T-helper 2 cell treated with Interferon-gamma antibody and Interleukin-4, amounts not matched to agents 5 μg/mL and 100 μg/mL, for 36 hours (primary cell): ENCODE data around the gene KCNJ6.
A peak's percentile ranks its signal among the peaks of the same experiment; 100 is the strongest.
"Not testable (repeated sequence)": the region's sequence is repeated elsewhere in the genome, so short reads cannot be mapped to it uniquely, and the experiment has no call there.

Source experiments
- DNase-seq: peaks from one replicate; pipeline ENCODE4 v3.0.0; 2021; ENCODE audit warnings: low spot score
- H3K27ac Mint-ChIP-seq: one replicate; pipeline ENCODE4 v1.8.0; 2021; ENCODE audit warnings: mild to moderate bottlenecking, mixed read lengths
- H3K27me3 Mint-ChIP-seq: one replicate; pipeline ENCODE4 v1.8.0; 2021; ENCODE audit warnings: low read depth, mixed read lengths
- H3K36me3 Mint-ChIP-seq: one replicate; pipeline ENCODE4 v1.8.0; 2021; ENCODE audit warnings: low read depth, mixed read lengths
- H3K4me1 Mint-ChIP-seq: one replicate; pipeline ENCODE4 v1.8.0; 2021; ENCODE audit warnings: low read depth, mixed read lengths
- H3K4me3 Mint-ChIP-seq: one replicate; pipeline ENCODE4 v1.8.0; 2022; ENCODE audit warnings: mild to moderate bottlenecking, moderate library complexity, mixed read lengths
- H3K9me3 Mint-ChIP-seq: one replicate; pipeline ENCODE4 v1.8.0; 2021; ENCODE audit warnings: mixed read lengths

KCNJ6 gene

DNA sequence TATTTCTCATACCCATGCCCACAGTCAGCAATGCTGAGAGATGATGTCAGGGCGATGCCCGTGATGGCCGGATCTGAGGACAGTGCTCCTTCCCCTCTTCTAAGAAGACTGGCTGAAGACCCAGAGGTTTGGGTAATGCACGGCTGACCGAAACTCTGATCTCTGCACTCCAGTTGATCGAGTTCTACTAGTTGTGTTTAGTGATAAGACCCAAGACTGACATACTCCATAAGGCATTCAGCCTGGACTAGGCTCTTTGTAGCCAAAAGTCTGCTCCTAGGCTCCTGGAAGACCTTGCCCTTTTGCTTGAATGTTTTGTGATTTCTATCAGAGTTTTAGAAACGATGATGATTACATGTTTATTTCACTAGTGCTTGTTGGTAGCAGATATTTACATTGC is 298.2 kb downstream of the KCNJ6 start:
- Mint-ChIP-seq H3K27ac (no peak overlapping the region), H3K4me3 (no peak overlapping the region), H3K4me1 (no peaks in the 10 kb centered on the region), H3K9me3 (no peaks in the 10 kb centered on the region), H3K36me3 (no peaks in the 10 kb centered on the region), H3K27me3 (peaks cover 6% of the 10 kb centered on the region)
- no peak for DNase-seq

GRCh38 chr21:37615962-37616361 is 300.3 kb downstream of the KCNJ6 start:
- no peaks in the 10 kb centered on the region for H3K4me1 Mint-ChIP-seq
- DNase-seq = no peak
- H3K4me3 Mint-ChIP-seq = no peak overlapping the region
- no peak overlapping the region for H3K27ac Mint-ChIP-seq
- H3K27me3 Mint-ChIP-seq = peaks cover 6% of the 10 kb centered on the region
- H3K9me3 Mint-ChIP-seq = no peaks in the 10 kb centered on the region
- no peaks in the 10 kb centered on the region for H3K36me3 Mint-ChIP-seq

DNA sequence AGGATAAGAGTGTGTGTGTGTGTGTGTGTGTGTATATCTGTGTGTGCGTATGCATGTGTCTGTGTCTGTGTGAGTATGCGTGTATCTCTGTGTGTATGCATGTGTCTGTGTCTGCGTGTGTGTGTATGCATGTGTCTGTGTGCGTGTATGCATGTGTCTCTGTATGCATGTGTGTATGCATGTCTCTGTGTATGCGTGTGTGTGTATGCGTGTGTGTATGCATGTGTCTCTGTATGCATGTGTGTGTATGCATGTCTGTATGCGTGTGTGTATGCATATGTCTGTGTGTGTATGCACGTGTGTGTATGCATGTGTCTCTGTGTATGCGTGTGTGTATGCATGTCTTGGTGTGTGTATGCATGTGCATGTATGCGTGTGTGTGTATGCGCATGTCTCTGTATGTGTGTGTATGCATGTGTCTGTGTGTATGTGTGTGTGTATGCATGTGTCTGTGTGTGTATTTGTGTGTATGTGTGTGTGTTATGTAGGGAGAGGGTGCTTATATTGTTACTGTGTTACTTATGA is 301.8 kb downstream of the KCNJ6 start:
- no peak overlapping the region for H3K27ac Mint-ChIP-seq
- no peaks in the 10 kb centered on the region for H3K9me3 Mint-ChIP-seq
- no peak overlapping the region for H3K4me3 Mint-ChIP-seq
- no peaks in the 10 kb centered on the region for H3K4me1 Mint-ChIP-seq
- no peak for DNase-seq
- no peaks in the 10 kb centered on the region for H3K36me3 Mint-ChIP-seq
- peaks cover 9% of the 10 kb centered on the region for H3K27me3 Mint-ChIP-seq

DNA sequence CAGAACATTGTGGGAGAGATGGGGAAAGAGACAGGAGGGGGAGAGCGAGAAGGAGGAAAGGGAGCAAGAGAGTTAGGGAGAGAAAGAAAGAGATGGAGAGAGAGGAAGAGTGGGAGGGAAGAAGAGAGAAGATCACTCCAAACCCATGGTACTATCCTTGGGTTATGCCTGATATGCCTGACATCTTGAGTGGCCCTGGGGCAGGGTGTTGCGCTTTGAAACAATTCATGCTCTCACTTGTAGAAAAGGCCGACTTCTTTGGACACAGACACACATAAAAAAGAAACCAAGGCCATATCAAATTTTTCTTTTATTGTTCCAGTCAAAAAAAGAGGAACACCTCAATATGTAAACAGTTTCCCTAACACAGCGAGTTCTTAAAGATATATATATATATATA is 309.2 kb downstream of the KCNJ6 start:
- no peak for DNase-seq
- Mint-ChIP-seq H3K27ac (no peak overlapping the region), H3K9me3 (no peaks in the 10 kb centered on the region), H3K4me3 (no peak overlapping the region), H3K4me1 (no peaks in the 10 kb centered on the region), H3K36me3 (no peaks in the 10 kb centered on the region), H3K27me3 (peaks cover 13% of the 10 kb centered on the region)

DNA sequence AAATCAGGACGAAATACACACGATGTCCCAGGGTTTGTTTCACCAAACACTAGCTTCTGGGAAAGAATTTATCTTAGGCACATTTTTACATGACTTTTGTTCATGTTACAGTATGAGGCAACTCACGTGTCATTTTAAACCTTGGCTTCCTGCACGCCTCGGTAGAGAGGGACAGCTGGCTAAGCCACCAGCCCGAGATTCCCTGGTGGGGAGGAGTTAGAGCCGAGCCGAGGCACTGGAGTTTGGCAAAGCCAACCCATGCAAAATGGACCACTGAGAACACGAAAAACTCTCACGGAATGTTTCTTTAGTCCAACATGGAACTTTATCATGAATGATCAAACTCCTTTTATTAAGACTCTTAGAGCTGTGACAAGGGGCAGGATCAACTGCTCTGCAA is 309.7 kb downstream of the KCNJ6 start:
- peaks cover 10% of the 10 kb centered on the region for H3K27me3 Mint-ChIP-seq
- DNase-seq = no peak
- H3K36me3 Mint-ChIP-seq = no peaks in the 10 kb centered on the region
- no peaks in the 10 kb centered on the region for H3K4me1 Mint-ChIP-seq
- H3K27ac Mint-ChIP-seq = no peak overlapping the region
- H3K4me3 Mint-ChIP-seq = no peak overlapping the region
- H3K9me3 Mint-ChIP-seq = no peaks in the 10 kb centered on the region

DNA sequence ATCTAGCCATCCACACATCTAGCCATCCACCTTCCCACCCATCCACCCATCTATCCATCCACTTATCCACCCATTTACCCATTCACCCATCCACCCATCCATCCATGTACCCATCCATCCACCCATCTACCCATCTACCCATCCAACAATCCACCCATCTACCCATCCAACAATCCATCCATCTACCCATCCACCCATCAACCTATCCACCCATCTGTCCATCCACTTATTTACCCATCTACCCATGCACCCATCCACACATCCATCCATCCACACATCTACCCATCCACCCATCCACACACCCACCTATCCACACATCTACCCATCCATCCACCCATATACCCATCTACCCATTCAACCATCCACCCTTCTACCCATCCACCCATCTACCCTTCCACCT is 311.3 kb downstream of the KCNJ6 start:
- Mint-ChIP-seq H3K4me1 (no peaks in the 10 kb centered on the region), H3K4me3 (no peak overlapping the region), H3K27me3 (peaks cover 10% of the 10 kb centered on the region), H3K36me3 (no peaks in the 10 kb centered on the region), H3K9me3 (no peaks in the 10 kb centered on the region), H3K27ac (no peak overlapping the region)
- no peak for DNase-seq

- no peaks in the 10 kb centered on the region for H3K4me1 Mint-ChIP-seq
- H3K9me3 Mint-ChIP-seq = no peaks in the 10 kb centered on the region
- H3K36me3 Mint-ChIP-seq = no peaks in the 10 kb centered on the region
- no peak for DNase-seq
- H3K4me3 Mint-ChIP-seq = no peak overlapping the region
- H3K27ac Mint-ChIP-seq = no peak overlapping the region
- H3K27me3 Mint-ChIP-seq = peaks cover 2% of the 10 kb centered on the region
Observed at GRCh38 chr21:37603129-37603528, 313.1 kb downstream of the KCNJ6 start.

DNA sequence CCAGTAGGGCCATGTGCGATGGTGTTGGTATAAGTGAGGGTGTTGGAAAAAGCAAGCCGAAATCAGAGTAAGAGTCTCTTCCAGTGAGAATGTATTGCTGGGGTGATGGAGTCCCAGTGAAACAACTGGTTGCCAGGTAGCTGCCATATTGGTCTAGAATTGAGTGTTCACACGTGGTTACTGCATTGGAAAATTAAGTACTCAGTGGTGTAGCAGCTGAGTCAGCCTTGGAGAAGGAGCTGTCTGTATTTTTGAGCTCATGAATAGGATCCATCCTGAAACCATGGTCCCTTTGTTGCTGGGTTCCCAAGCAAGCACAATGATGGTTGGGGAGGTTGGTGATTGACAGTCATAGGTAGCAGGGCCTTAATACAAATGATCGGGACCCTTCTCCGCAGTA is 314.3 kb downstream of the KCNJ6 start:
- Mint-ChIP-seq H3K4me3 (no peak overlapping the region), H3K9me3 (no peaks in the 10 kb centered on the region), H3K36me3 (no peaks in the 10 kb centered on the region), H3K4me1 (no peaks in the 10 kb centered on the region), H3K27ac (no peak overlapping the region), H3K27me3 (no peaks in the 10 kb centered on the region)
- no peak for DNase-seq

DNA sequence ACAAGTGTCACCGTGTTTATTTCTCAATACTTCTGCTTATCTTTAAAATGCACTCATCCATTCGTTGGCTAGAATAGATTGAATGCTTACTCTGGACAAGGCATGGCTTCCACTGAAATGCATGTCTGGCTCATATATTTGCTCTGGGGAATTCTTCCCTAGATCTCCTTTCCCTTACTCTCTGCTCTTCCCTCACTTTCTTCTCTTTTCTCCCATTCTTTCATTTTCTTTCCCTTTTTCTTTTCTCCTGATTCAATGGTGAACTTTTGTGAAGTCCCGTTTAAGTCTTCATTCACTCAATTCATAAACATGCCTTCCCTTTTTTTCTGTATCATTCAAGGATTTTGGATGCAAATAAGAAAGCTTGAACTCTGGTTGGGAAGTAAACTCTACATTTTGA is 315.2 kb downstream of the KCNJ6 start:
- no peak overlapping the region for H3K4me3 Mint-ChIP-seq

DNA sequence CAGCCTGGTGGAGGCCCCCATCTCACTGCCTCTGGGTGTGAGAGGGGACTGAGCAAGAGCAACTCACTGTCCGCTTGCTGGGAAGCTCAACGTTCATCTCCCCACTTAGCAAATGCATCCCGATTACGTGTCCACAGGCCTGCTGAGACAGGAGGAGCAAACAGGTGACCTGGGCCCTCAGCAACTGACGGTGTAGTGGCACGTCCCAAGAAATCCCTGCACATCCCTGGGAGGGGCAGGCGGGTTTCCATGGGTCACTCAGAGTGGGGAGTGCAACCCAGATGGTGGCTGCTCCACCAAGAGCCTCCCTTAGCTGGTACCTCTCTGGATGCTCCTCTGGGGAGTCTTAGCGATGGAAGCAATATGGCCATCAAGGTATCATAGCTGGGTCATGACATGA is 320.3 kb downstream of the KCNJ6 start:
- Mint-ChIP-seq H3K36me3 (no peaks in the 10 kb centered on the region), H3K9me3 (no peaks in the 10 kb centered on the region), H3K27me3 (no peaks in the 10 kb centered on the region), H3K4me1 (no peaks in the 10 kb centered on the region), H3K27ac (no peak overlapping the region), H3K4me3 (no peak overlapping the region)
- DNase-seq = no peak

More for the DNA sequence above, 315.2 kb downstream of the KCNJ6 start:
- H3K36me3 Mint-ChIP-seq = no peaks in the 10 kb centered on the region
- no peaks in the 10 kb centered on the region for H3K27me3 Mint-ChIP-seq
- no peaks in the 10 kb centered on the region for H3K9me3 Mint-ChIP-seq
- DNase-seq = no peak
- H3K27ac Mint-ChIP-seq = no peak overlapping the region
- no peaks in the 10 kb centered on the region for H3K4me1 Mint-ChIP-seq

- Mint-ChIP-seq H3K27ac (peak overlapping the region; percentile 70), H3K36me3 (no peaks in the 10 kb centered on the region), H3K9me3 (no peaks in the 10 kb centered on the region), H3K4me3 (no peak overlapping the region), H3K4me1 (no peaks in the 10 kb centered on the region), H3K27me3 (no peaks in the 10 kb centered on the region)
- DNase-seq = no peak
Observed at GRCh38 chr21:37594472-37594951, 321.7 kb downstream of the KCNJ6 start.

GRCh38 chr21:37593740-37594471 is 322.4 kb downstream of the KCNJ6 start:
- Mint-ChIP-seq H3K27ac (peak overlapping the region; percentile 70), H3K4me3 (no peak overlapping the region), H3K27me3 (no peaks in the 10 kb centered on the region), H3K36me3 (no peaks in the 10 kb centered on the region), H3K9me3 (no peaks in the 10 kb centered on the region), H3K4me1 (no peaks in the 10 kb centered on the region)
- no peak for DNase-seq

- DNase-seq = no peak
- no peaks in the 10 kb centered on the region for H3K36me3 Mint-ChIP-seq
- H3K4me3 Mint-ChIP-seq = no peak overlapping the region
- no peaks in the 10 kb centered on the region for H3K27me3 Mint-ChIP-seq
- no peak overlapping the region for H3K27ac Mint-ChIP-seq
- H3K9me3 Mint-ChIP-seq = no peaks in the 10 kb centered on the region
- no peaks in the 10 kb centered on the region for H3K4me1 Mint-ChIP-seq
Observed at GRCh38 chr21:37593015-37593414, 323.2 kb downstream of the KCNJ6 start.

DNA sequence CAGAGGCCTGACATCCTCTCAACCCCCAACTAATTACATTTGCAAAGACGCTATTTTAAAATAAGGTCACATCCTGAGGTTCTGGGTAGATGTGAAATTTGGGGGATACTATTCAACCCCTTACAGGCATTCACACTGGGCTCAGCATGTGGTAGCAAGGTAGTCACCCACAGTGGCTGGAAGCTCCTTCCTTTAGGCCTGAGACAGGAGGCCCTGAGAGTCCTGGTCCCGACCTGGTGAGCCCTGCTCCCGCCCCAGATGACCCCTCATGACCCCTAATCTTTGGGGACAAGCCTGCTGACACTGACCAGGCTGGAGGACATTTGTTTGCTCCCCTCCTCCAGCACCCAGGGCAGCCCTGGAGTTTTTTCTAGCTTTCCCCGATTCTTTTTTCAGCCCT is 323.8 kb downstream of the KCNJ6 start:
- H3K27ac Mint-ChIP-seq = no peak overlapping the region
- no peak for DNase-seq
- H3K4me3 Mint-ChIP-seq = no peak overlapping the region
- no peaks in the 10 kb centered on the region for H3K36me3 Mint-ChIP-seq
- no peaks in the 10 kb centered on the region for H3K27me3 Mint-ChIP-seq
- H3K9me3 Mint-ChIP-seq = no peaks in the 10 kb centered on the region
- no peaks in the 10 kb centered on the region for H3K4me1 Mint-ChIP-seq

- not testable (repeated sequence) for DNase-seq, H3K36me3 Mint-ChIP-seq, H3K9me3 Mint-ChIP-seq, H3K4me3 Mint-ChIP-seq, H3K27me3 Mint-ChIP-seq, H3K4me1 Mint-ChIP-seq, H3K27ac Mint-ChIP-seq
Observed at GRCh38 chr21:37591994-37592393, 324.3 kb downstream of the KCNJ6 start.
